ENCODE measurements around the gene ZBTB16.

The ZBTB16 gene

GRCh38 chr11:114260077-114260476 lies 200.6 kb downstream of the ZBTB16 start:
- no peak overlapping the region for H3K9ac ChIP-seq (ENCODE audit: low read depth, low read length)
- no peaks in the 10 kb centered on the region for H3K4me1 ChIP-seq (ENCODE audit: insufficient read depth, low read length)
- no peaks in the 10 kb centered on the region for H3K9me3 ChIP-seq (ENCODE audit: insufficient read depth, low read depth, low read length)
- H3K27ac ChIP-seq (ENCODE audit: low read length): no peak overlapping the region
- no peaks in the 10 kb centered on the region for H3K36me3 ChIP-seq (ENCODE audit: insufficient read depth, low read depth, low read length)
- H3K27me3 ChIP-seq (ENCODE audit: insufficient read depth, low read length): no peaks in the 10 kb centered on the region
- no peak overlapping the region for H3K4me3 ChIP-seq (ENCODE audit: low read length)

- Histone ChIP-seq H3K9me3 (ENCODE audit: insufficient read depth, low read depth, low read length) (no peaks in the 10 kb centered on the region), H3K27ac (ENCODE audit: low read length) (no peak overlapping the region), H3K9ac (ENCODE audit: low read depth, low read length) (no peak overlapping the region), H3K4me1 (ENCODE audit: insufficient read depth, low read length) (no peaks in the 10 kb centered on the region), H3K4me3 (ENCODE audit: low read length) (no peak overlapping the region), H3K27me3 (ENCODE audit: insufficient read depth, low read length) (no peaks in the 10 kb centered on the region), H3K36me3 (ENCODE audit: insufficient read depth, low read depth, low read length) (no peaks in the 10 kb centered on the region)
Measured at GRCh38 chr11:114260483-114260882, 201.0 kb downstream of the ZBTB16 start.

- no peaks in the 10 kb centered on the region for H3K9me3 ChIP-seq (ENCODE audit: insufficient read depth, low read depth, low read length)
- H3K9ac ChIP-seq (ENCODE audit: low read depth, low read length): no peak overlapping the region
- no peak overlapping the region for H3K4me3 ChIP-seq (ENCODE audit: low read length)
- no peaks in the 10 kb centered on the region for H3K27me3 ChIP-seq (ENCODE audit: insufficient read depth, low read length)
- H3K4me1 ChIP-seq (ENCODE audit: insufficient read depth, low read length): no peaks in the 10 kb centered on the region
- H3K27ac ChIP-seq (ENCODE audit: low read length): no peak overlapping the region
- H3K36me3 ChIP-seq (ENCODE audit: insufficient read depth, low read depth, low read length): no peaks in the 10 kb centered on the region
Measured at GRCh38 chr11:114261791-114262190, 202.3 kb downstream of the ZBTB16 start.

- Histone ChIP-seq H3K36me3 (ENCODE audit: insufficient read depth, low read depth, low read length) (no peaks in the 10 kb centered on the region), H3K4me3 (ENCODE audit: low read length) (no peak overlapping the region), H3K27ac (ENCODE audit: low read length) (no peak overlapping the region), H3K27me3 (ENCODE audit: insufficient read depth, low read length) (no peaks in the 10 kb centered on the region), H3K4me1 (ENCODE audit: insufficient read depth, low read length) (no peaks in the 10 kb centered on the region), H3K9ac (ENCODE audit: low read depth, low read length) (no peak overlapping the region), H3K9me3 (ENCODE audit: insufficient read depth, low read depth, low read length) (no peaks in the 10 kb centered on the region)
Measured at GRCh38 chr11:114262681-114263512, 203.4 kb downstream of the ZBTB16 start.

- no peaks in the 10 kb centered on the region for H3K27me3 ChIP-seq (ENCODE audit: insufficient read depth, low read length)
- H3K9ac ChIP-seq (ENCODE audit: low read depth, low read length): no peak overlapping the region
- no peak overlapping the region for H3K4me3 ChIP-seq (ENCODE audit: low read length)
- no peaks in the 10 kb centered on the region for H3K36me3 ChIP-seq (ENCODE audit: insufficient read depth, low read depth, low read length)
- H3K9me3 ChIP-seq (ENCODE audit: insufficient read depth, low read depth, low read length): no peaks in the 10 kb centered on the region
- no peak overlapping the region for H3K27ac ChIP-seq (ENCODE audit: low read length)
- H3K4me1 ChIP-seq (ENCODE audit: insufficient read depth, low read length): no peaks in the 10 kb centered on the region
Measured at GRCh38 chr11:114263513-114264170, 204.1 kb downstream of the ZBTB16 start.

GRCh38 chr11:114264381-114264780 lies 204.9 kb downstream of the ZBTB16 start:
- Histone ChIP-seq H3K4me1 (ENCODE audit: insufficient read depth, low read length) (no peaks in the 10 kb centered on the region), H3K9ac (ENCODE audit: low read depth, low read length) (no peak overlapping the region), H3K4me3 (ENCODE audit: low read length) (no peak overlapping the region), H3K27ac (ENCODE audit: low read length) (no peak overlapping the region), H3K27me3 (ENCODE audit: insufficient read depth, low read length) (no peaks in the 10 kb centered on the region), H3K36me3 (ENCODE audit: insufficient read depth, low read depth, low read length) (no peaks in the 10 kb centered on the region), H3K9me3 (ENCODE audit: insufficient read depth, low read depth, low read length) (no peaks in the 10 kb centered on the region)

GRCh38 chr11:114265122-114265878 lies 205.8 kb downstream of the ZBTB16 start:
- Histone ChIP-seq H3K4me3 (ENCODE audit: low read length) (no peak overlapping the region), H3K9ac (ENCODE audit: low read depth, low read length) (no peak overlapping the region), H3K36me3 (ENCODE audit: insufficient read depth, low read depth, low read length) (no peaks in the 10 kb centered on the region), H3K9me3 (ENCODE audit: insufficient read depth, low read depth, low read length) (no peaks in the 10 kb centered on the region), H3K27me3 (ENCODE audit: insufficient read depth, low read length) (no peaks in the 10 kb centered on the region), H3K27ac (ENCODE audit: low read length) (no peak overlapping the region), H3K4me1 (ENCODE audit: insufficient read depth, low read length) (no peaks in the 10 kb centered on the region)

- H3K4me3 ChIP-seq (ENCODE audit: low read length): no peak overlapping the region
- no peaks in the 10 kb centered on the region for H3K9me3 ChIP-seq (ENCODE audit: insufficient read depth, low read depth, low read length)
- H3K9ac ChIP-seq (ENCODE audit: low read depth, low read length): no peak overlapping the region
- H3K4me1 ChIP-seq (ENCODE audit: insufficient read depth, low read length): no peaks in the 10 kb centered on the region
- H3K27me3 ChIP-seq (ENCODE audit: insufficient read depth, low read length): no peaks in the 10 kb centered on the region
- no peaks in the 10 kb centered on the region for H3K36me3 ChIP-seq (ENCODE audit: insufficient read depth, low read depth, low read length)
- H3K27ac ChIP-seq (ENCODE audit: low read length): no peak overlapping the region
Measured at GRCh38 chr11:114269498-114269897, 210.0 kb downstream of the ZBTB16 start.

- H3K27ac ChIP-seq (ENCODE audit: low read length): no peak overlapping the region
Measured at GRCh38 chr11:114270531-114271270, 211.2 kb downstream of the ZBTB16 start.

GRCh38 chr11:114271316-114271715 lies 211.8 kb downstream of the ZBTB16 start:
- no peaks in the 10 kb centered on the region for H3K36me3 ChIP-seq (ENCODE audit: insufficient read depth, low read depth, low read length)
- H3K4me1 ChIP-seq (ENCODE audit: insufficient read depth, low read length): no peaks in the 10 kb centered on the region
- no peak overlapping the region for H3K9ac ChIP-seq (ENCODE audit: low read depth, low read length)
- 0 out of 2 replicates have a peak, but pooled peaks cover 2% of the 10 kb centered on the region for H3K27me3 ChIP-seq (ENCODE audit: insufficient read depth, low read length)
- H3K9me3 ChIP-seq (ENCODE audit: insufficient read depth, low read depth, low read length): no peaks in the 10 kb centered on the region
- no peak overlapping the region for H3K27ac ChIP-seq (ENCODE audit: low read length)
- H3K4me3 ChIP-seq (ENCODE audit: low read length): no peak overlapping the region

More at GRCh38 chr11:114270531-114271270, 211.2 kb downstream of the ZBTB16 start:
- Histone ChIP-seq H3K36me3 (ENCODE audit: insufficient read depth, low read depth, low read length) (no peaks in the 10 kb centered on the region), H3K9ac (ENCODE audit: low read depth, low read length) (no peak overlapping the region), H3K4me1 (ENCODE audit: insufficient read depth, low read length) (no peaks in the 10 kb centered on the region), H3K27me3 (ENCODE audit: insufficient read depth, low read length) (0 out of 2 replicates have a peak, but pooled peaks cover 2% of the 10 kb centered on the region), H3K4me3 (ENCODE audit: low read length) (no peak overlapping the region), H3K9me3 (ENCODE audit: insufficient read depth, low read depth, low read length) (no peaks in the 10 kb centered on the region)

GRCh38 chr11:114272311-114272710 lies 212.8 kb downstream of the ZBTB16 start:
- Histone ChIP-seq H3K36me3 (ENCODE audit: insufficient read depth, low read depth, low read length) (no peaks in the 10 kb centered on the region), H3K4me3 (ENCODE audit: low read length) (no peak overlapping the region), H3K27me3 (ENCODE audit: insufficient read depth, low read length) (0 out of 2 replicates have a peak, but pooled peaks cover 2% of the 10 kb centered on the region), H3K4me1 (ENCODE audit: insufficient read depth, low read length) (no peaks in the 10 kb centered on the region), H3K9ac (ENCODE audit: low read depth, low read length) (no peak overlapping the region), H3K9me3 (ENCODE audit: insufficient read depth, low read depth, low read length) (no peaks in the 10 kb centered on the region), H3K27ac (ENCODE audit: low read length) (no peak overlapping the region)

Measured in iPS-20b (cell line).